HG03108 (cell line): ENCODE data around the gene RELCH.

ENCODE experiments used
- ATAC-seq: cut with Tn5 transposase; IDR thresholded peaks from one replicate; pipeline ENCODE4 v1.9.1; 2021; ENCODE audit warnings: moderate library complexity; ENCODE audit not compliant: unreplicated experiment

Gene RELCH

DNA sequence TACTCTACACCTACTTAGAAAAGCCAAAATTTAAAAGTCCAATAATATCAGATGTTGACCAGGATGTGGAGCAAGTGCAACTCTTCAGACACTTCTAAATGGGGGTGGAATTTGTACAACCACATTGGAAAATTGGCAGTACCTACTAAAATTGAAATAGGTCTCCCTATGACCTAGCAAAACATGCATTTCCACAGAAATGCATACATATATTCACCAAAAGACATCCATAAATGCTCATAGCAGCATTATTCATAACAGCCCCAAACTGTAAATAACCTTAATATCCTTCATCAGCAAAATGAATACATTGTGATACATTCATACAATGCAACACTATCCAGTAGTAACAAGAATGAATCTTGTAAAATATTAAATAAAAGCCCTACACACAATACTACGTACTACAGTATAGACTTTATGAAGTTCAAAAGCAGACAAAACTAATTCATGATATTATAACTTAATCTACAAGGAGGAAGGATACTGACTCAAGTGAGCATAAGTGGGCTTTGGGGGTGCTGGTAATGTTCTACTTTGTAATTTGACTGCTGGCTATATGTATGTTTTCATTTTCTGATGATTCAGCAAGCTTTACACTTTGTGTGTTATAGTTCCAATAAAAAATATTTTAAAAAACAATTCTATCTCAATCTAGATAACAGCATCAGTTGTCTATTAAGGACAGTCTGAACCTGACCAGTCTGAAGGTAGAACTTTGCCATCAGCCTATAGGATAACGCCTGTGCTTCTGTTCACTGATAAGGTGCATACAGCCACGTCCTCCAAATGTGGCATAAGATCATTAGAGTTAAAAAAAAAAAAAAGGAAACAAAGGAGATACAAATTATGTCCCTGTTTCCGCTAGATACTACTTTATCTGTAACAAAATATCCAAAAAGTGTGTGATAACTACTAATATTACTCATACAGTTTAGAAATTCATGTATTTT is 131.4 kb downstream of the RELCH start:
- ATAC-seq: no peak

DNA sequence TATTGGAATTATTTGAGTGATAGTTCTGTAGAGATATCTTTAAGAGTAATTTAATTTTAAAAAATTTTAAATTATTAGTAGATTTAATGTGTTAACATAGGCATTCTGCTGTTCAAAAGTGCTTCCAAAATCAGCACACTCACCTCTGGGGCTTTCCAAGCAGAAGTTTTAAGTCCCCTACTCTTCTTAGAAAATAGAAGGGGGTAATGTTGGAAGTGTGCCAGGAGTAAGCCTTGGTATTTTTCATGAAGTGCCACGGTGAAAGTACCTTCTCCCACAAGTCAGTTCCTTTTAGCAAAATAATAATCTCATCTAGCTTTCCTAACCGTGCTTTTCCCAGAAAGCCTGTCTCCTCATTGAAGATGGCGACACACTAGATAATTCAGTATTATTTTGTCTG is 134.1 kb downstream of the RELCH start:
- ATAC-seq: no peak

DNA sequence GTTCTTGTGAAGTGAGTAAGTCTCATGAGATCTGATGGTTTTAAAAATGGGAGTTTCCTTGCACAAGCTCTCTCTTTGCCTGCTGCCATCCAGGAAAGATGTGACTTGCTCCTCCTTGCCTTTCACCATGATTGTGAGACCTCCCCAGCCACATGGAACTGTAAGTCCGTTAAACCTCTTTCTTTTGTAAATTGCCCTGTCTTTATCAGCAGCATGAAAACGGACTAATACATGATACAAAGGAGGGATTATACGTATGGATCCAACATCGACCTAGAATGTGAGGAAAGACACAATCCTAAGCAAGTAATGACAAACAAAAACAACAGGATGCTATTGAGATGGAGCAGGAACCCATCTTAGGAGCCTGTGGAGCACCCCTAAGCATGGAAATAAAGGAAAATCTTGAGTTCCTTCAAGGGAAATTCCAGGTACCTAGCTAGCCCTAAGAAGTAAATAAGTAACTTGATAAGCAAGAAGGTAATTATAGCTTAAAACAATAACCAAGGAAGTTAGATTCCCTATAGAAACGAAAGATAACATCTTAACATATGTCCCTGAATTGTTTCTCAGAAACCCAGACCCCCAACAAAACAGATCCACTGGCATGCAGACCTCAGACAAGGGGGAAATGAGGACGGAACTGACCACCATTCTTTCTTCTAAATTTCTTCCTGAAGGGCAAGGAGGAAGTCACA is 136.6 kb downstream of the RELCH start:
- no peak for ATAC-seq

DNA sequence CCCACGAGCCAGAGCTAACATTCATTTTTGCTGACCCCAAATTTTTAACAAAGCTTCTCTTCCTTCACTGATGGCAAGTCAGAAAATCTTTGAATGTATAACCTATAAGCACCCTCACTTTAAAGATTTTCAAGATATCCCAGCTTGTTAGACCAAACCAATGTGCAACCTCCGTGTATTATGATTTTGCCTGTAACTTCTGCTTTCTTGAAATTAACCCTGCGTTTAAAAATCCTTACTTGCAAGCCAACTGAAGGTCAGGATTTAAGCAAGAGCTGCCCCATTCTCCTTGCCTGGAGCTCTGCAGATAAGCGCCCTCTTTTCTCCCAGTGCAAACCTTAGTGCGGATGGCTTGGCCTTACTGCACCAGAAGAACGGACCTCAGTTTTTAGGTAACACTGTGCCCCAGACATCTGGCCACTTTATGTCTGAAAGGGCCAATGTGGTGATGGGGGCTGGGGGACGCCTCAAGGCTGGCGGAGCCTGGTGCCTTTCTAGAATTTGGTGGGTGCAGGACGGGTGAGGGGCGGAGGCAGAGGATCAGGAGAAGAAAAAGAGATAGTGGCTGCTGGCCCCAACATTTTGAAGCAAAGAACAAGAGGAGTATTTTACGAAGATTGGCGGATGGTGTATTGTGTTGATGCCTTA is 137.2 kb downstream of the RELCH start:
- ATAC-seq: no peak

DNA sequence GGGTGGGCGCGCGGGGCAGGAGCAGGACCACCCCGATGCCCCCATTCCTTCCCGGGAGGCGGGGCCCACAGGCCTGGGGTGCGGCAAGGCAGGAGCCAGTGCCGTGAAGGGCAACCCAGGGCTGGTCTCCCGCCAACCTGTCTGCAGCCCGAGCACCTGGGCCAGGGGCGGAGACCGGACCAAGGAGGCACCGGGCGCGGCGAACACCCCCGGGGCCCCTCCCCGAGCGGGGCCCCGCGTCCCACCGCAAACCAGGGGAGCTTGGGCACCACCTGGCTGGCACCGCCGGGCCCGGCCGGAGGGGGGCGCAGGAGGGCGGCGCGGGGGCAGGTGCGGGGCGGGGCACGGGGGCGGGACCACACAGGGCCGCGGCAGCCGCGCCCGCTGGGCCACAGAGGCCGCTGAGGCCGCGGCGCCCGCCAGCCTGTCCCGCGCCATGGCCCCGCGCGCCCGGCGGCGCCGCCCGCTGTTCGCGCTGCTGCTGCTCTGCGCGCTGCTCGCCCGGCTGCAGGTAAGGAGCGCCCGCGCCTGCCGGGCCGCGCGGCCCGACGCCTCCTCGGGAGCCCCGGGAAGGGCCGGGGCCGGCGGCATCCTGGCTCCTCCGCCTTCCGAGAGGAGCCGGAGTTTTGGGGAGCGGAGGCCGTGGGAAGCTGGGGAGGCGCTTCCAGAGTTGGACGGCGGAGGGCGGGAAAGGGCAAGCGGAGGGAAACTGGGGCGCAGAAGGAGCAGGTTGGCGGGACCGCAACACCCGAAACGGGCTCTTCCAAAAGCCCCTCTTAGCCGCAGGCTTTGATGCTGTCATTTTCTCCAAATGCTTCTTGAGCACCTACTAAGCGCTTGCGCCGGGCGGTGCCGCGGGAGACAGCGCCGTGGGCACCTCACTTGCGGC is 138.1 kb downstream of the RELCH start, which contains the start of gene TNFRSF11A:
Gene TNFRSF11A, plus strand, starts transcription at position 394 of the 889 bp plus-strand sequence. Its CDS starts 43 bp downstream, at position 437.
- ATAC-seq: peak; percentile 70

DNA sequence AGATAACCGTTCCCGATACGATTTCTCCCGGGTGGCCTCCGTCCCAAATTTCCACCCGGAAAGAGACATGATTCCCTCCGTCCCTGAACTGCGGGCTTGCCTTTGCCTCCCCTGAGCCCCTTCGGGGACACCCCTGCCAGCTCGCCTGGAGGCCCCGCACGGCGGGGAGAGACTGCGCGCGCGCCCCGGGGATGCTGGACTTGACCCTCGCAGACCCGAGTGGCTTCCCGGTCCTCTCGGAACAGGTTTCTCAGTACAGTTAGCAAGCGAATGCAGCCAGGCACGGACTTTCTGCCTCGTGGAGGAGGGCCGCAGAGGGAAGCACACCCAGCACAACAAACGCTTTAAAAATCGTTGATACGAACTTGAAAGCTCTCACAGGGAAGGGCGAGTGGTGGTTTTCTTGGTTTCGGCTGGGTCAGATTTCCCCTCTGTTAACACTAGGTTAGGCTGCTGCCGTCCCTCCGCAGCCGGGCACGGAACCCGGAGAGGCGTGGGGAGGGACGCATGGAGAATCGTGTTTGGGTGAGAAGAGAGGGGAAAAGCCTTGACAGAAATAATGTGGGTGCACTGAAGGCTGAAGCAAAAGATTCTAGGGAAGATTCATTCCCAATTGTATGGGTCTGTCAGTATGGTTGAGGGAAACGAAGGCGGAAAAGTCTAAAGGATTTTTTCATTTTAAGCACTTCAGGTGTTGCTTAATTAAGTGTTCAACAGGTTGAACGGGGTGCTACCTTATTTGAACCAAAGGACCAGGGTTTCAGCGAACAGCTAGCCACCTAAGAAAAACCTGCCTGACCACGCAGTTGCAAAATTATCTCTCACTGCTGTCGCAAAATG is 139.0 kb downstream of the RELCH start:
- ATAC-seq: no peak

DNA sequence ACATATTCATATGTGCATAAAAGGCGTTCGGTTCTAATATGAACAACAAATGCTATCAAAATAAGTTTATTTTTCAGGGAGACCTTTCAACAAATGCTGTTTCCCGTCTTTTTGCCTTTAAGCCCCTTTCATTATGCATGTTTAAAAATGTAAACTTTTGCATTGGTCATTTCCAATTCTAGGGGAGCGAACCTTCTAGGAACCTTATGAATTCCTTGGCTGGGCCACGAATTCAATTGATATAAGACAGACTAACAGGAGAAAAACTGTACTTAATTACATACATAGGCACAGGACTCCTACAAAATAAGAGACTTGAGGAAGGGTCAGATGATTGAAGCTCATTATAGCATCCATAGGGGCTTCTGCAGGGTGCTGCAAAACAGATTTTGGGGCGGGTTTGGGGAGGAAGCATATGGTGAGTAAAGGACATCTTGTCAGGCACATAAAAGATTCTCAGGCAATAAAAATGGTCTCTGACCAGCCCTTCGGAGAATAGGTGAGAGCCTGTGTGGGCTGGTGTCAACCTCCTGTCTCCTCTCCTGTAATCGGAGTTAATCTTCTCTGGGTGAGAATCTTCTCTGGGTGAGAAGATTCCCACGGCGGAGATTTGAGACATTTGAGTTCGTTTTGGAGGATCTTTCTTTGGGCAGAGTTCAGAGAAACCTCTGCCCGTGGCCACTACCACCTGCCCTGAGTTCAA is 139.7 kb downstream of the RELCH start:
- ATAC-seq: no peak

DNA sequence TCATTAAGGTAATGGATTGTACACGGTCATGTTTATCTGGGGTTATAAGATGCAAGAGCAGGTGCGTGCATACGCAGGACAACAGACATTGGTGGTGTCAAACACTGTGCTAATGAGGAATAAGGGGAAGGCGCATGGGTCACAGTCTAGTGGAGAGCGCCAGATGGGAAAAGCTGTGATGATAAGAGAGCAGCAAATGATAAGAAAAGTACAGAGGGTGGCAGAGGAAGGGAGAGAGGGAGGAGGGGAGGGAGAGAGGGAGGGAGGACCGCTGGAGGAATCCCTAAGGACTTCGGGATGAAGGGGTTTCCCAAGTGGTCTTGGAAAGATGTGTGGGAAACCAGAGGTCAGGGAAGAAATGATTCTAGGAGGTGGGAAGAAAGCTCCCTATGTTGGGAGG is 140.9 kb downstream of the RELCH start:
- no peak for ATAC-seq

DNA sequence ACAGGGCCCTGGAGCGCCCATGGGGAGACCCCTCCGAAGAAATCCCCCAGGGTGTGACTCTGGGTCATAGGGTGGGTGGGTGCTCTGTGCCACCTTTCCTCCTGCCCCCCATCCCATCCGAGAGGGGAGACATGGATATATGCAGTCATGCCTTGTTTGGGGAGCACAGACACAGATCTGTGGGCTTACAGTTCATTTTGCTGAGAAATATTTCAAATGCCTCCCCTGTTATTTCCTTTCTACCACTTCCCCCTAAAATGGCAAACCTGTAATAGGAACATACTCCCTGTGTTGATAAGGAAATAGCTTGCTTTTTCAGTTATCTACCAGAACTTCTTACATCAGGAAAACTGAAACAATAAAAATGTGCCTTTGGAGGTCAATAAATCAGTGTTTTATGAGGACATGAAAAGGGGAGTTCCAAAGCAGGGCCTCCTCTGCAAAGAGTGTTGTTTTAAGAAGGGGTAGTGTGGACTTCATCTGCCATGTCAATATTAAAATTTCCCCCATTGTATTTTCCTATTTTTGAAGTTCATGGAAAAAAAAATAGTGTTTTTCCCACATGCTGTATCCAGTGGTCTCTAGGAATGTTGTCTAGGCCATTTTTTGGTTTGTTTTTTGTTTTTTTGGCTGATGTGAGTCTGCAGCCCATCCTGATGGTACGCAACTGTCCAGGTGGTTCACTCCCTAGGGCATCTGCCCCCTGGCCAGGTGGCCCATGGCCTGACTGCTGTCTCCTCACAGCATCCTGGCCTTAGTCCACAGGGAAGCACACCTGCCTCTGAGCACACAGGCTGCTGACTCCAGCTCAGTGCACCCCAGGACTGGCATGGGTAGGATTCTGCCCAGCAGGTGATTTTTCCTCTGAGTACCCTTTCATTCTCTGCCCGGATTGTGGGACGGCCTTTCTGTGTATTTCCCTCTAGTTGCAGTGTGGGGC is 141.8 kb downstream of the RELCH start:
- ATAC-seq: no peak

DNA sequence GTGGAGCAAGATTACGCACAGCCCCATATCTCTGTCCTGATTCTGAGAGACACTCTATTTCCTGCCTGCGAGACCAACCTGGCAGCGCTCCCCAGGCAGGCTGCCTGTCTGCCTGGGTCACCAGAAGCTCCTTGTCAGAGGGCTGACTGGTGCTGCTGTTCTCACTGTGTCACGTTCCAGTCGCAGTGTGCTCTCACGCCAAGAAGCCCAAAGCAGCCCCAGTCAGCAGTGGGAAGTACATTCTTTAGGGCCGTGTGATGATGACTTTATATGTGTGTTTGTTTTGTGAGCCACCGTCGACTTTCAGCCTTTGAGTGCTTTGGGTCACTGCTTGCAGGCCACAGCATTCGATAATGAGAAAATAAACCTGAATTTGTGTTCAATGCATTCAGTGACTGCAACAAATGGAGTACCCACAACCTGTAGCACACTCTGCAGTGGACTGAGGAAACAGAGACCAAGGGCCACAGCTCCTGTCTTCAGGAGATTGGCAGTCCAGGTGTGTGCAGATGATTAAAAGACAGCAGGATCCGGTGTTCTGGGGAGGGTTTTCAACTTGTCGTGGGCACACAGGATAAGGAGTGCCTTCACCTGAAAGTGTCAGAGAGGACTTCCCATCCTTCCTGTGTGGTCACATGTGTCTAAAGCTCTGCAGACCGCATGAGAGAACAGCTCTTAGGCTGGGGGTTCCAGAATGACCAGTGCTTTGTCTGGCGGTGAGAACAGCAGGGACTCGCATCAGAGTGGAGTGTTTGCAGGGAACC is 142.8 kb downstream of the RELCH start:
- ATAC-seq: peak; percentile 41

DNA sequence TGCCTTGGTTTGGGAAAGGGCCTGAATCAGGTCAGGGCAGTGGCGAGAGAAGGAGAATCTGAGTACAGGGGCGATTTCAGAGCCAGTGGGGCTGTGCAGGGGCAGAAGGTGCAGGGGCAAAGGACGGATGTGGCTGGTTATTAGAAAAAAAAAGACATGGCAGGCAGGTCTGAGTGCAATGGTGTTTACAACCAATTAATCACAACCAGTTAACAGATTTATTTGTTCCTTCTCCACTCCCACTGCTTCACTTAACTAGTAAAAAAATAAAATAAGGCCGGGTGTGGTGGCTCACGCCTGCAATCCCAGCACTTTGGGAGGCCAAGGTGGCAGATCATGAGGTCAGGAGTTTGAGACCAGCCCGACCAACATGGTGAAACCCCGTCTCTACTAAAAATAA is 143.6 kb downstream of the RELCH start:
- ATAC-seq: no peak

DNA sequence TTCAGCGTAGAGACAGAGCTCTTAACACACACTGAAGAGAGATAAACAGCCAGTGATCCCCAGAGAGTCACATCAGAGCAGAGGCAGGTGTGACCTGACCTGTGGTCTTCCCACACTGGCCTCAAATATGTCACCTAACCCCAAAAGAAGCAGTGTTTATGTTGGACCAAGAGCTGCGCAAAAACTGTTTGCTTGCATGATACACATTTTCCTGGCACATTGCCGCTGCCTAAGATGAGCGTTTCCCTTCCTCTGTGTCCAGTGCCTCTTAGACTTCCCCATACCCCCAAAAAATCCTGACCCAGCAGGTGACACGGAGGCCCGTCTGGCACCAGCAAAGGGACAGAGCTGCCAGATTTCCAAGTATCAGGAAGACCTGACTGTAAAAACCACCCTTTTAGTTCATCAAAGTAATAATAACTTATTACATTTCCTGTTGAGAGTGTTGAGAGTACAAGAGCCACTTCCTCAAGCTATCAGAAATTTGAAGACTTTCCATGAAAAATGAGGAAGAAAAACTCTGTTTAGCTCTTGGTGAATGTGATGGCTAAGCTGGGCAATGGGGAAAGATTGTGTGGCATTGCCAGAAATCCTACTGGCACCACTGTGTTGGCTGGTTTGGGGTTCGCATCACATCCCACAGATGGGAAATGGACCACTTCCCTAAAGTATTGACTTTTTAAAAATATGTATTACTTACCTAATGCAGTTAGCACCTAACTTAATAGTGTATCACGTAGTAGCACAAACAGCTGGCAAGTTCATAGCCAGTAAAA is 144.7 kb downstream of the RELCH start:
- ATAC-seq: no peak

DNA sequence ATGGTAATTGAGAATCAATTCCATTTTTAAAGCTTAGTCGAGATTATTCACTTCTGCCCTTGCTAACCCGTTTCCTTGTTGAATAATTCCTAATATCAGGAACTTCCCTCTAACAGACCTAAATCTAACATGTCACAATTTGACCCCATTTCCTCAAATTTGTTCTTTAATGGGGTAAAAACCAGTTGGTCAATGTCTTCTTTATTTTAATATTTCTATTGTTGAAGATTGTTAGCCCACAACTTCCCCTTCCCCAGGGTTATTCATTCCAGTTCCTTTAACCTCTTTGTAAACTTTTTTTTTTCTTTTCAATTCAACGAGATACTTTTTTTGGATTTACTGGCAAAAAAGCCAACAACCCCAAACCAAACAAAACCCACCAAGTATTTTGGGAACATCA is 145.4 kb downstream of the RELCH start:
- no peak for ATAC-seq

DNA sequence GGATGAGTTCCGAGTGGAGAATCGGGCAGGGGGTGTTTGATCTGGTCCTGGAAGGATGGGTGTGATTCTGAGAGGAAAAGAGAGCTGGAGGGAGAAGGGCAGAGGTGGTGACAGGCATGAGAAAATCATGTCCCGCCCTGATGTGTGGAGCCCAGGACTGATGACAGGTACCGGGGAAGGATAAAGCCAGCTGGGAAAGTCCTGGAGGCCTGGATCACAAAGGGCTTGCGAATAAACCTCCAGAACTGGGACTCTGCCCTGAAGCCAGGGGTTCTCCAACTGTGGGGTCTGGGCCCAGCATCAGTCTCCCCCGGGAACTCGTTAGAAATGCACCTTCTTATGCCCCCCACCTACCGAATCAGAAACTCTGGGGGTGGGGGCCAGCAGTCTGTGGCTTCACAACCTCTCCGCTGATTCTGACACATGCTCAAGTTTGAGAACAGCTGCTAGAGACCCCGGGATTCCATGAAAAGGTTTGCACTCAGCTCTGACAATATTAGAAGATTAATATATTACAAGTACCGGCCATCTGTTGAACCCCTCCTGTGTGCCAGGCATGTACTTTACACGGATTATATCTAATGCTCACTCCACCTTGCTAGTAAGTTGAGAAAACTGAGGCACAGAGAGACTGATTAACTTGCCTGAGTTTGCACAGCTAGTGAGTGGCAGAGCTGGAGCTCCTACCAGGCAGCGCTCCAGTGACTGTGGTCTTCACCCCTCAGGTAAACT is 146.1 kb downstream of the RELCH start:
- ATAC-seq: no peak

DNA sequence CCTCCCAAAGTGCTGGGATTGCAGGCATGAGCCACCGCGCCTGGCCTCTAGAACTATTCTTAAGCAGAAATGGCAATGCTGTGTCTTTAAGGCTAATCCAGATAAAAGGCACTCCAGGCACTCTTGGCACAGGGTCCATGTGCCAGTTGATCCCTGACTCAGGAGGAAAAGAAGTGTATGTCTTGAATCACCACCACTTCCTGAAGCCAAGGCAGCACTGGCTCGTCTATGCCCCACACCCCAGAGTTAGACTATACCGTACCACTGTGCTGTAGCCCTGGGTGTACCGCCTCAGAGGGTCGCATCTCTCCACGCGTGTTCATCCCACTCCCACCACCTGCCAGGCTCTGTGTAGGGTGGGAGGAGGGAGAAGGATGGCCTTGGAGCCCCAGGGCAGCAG is 147.1 kb downstream of the RELCH start:
- no peak for ATAC-seq

DNA sequence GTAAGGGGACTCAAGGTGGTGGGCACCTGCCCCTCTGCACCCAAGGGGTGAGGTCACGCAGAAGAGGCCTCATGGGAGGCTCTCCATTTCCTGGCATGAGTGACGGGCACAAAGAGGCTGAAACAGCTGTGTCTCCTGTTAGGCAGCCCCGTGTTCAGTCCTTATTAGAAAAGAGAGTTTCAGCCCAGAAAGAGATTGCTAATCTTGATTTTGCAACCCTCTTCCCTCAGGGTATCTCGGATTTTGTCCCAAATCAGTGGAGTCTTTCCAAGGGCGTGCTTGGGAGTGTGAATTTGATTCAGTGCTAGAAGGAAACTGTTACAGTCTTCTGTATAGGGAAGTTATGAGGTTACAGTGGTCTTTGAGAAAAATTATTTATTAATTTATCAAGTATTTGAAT is 148.4 kb downstream of the RELCH start:
- no peak for ATAC-seq
